Fibroblast of mammary gland (primary cell): ENCODE results near the gene ZNF777.

Source experiments
- DNase-seq: peaks from one replicate; pipeline ENCODE4 v3.0.0-alpha.2; 2010; ENCODE audit warnings: low read depth
- H3K4me3 ChIP-seq: 2 replicates; pipeline ENCODE4 v1.5.1; 2011; ENCODE audit warnings: low read depth, mild to moderate bottlenecking, low read length, moderate library complexity; ENCODE audit not compliant: control insufficient read depth
- CTCF ChIP-seq: conservative IDR thresholded peaks from 2 replicates; pipeline ENCODE4 v1.5.1; 2011; ENCODE audit warnings: low read depth, low read length, inconsistent platforms; ENCODE audit not compliant: control insufficient read depth, insufficient read depth

ZNF777 gene

GRCh38 chr7:149468208-149468607, 7.3 kb upstream of the ZNF777 start:
- H3K4me3 ChIP-seq: no peak overlapping the region
- DNase-seq: peak; percentile 40
- peak; percentile 2 for TF ChIP-seq CTCF

- no peak for DNase-seq
- H3K4me3 ChIP-seq: no peak overlapping the region
- no peak for TF ChIP-seq CTCF
These were observed 6.5 kb upstream of the ZNF777 start for GRCh38 chr7:149467321-149467859.

GRCh38 chr7:149466364-149466763, 5.5 kb upstream of the ZNF777 start:
- DNase-seq: no peak
- no peak overlapping the region for H3K4me3 ChIP-seq
- no peak for TF ChIP-seq CTCF

GRCh38 chr7:149463500-149464161, 2.8 kb upstream of the ZNF777 start:
- no peak overlapping the region for H3K4me3 ChIP-seq
- no peak for DNase-seq
- no peak for TF ChIP-seq CTCF

- no peak for DNase-seq
These were observed 1.2 kb upstream of the ZNF777 start for GRCh38 chr7:149462101-149462520.

GRCh38 chr7:149459540-149460452, 1.1 kb downstream of the ZNF777 start:
- H3K4me3 ChIP-seq: peak overlapping the region; percentile 62
- no peak for TF ChIP-seq CTCF
- no peak for DNase-seq

More at GRCh38 chr7:149462101-149462520, 1.2 kb upstream of the ZNF777 start:
- no peak for TF ChIP-seq CTCF
- H3K4me3 ChIP-seq: no peak overlapping the region
